K562 (cell line): Measurements from ENCODE around the gene TSEN34. TPM values are rescaled to one million over a fixed set of nuclear protein-coding genes. Genes with fewer than 3 reads are reported as not detected.

Experiments used
- CEBPG ChIP-seq, 3 experiments: fragments of 200-800 bp in 1 of 3; sonication (Bioruptor generic) in 1 of 3; sonication (generic) in 1 of 3; formaldehyde crosslinking in 1 of 3; IDR thresholded peaks in 2 of 3; conservative IDR thresholded peaks in 1 of 3; 2 replicates each; pipeline versions ENCODE4 v1.6.1 to v1.8.0; 2016 to 2022; ENCODE audit warnings: missing compliant biosample characterization in 2 of 3, missing genetic modification characterization in 2 of 3, mild to moderate bottlenecking in 1 of 3, missing genetic modification reagents in 1 of 3
- ELK1 ChIP-seq: sonication (generic); formaldehyde crosslinking; IDR thresholded peaks from 2 replicates; pipeline ENCODE4 v1.8.1; 2022; ENCODE audit warnings: missing genetic modification reagents
- EP300 ChIP-seq: IDR thresholded peaks from 2 replicates; pipeline ENCODE4 v1.6.1; 2012; ENCODE audit warnings: low read length, improper control_type of control experiment
- ETV6 ChIP-seq, 3 experiments: fragments of 150-350 bp in 1 of 3; sonication (generic) in 1 of 3; formaldehyde crosslinking in 1 of 3; IDR thresholded peaks; 2 replicates each; pipeline versions ENCODE4 v1.6.1 to v1.8.0; 2014 to 2022; ENCODE audit warnings: borderline replicate concordance in 2 of 3, low read depth in 2 of 3, antibody characterized with exemption in 1 of 3, low read length in 1 of 3, mild to moderate bottlenecking in 1 of 3, missing genetic modification reagents in 1 of 3
- HDAC6 ChIP-seq: IDR thresholded peaks from 2 replicates; pipeline ENCODE4 v1.6.1; 2012; ENCODE audit warnings: low read depth, mild to moderate bottlenecking, control low read depth, inconsistent platforms, low read length, moderate library complexity
- MAX ChIP-seq: sonication (generic); formaldehyde crosslinking; IDR thresholded peaks from 2 replicates; pipeline ENCODE4 v1.9.0; 2022; ENCODE audit warnings: mild to moderate bottlenecking, missing genetic modification reagents
- NCOA2 ChIP-seq, 2 experiments: fragments of 450-650 bp; IDR thresholded peaks; 2 replicates each; pipeline ENCODE4 v1.6.1; 2018; ENCODE audit warnings: mild to moderate bottlenecking in 2 of 2, moderate library complexity in 1 of 2; ENCODE audit not compliant: partially characterized antibody in 2 of 2
- NCOA6 ChIP-seq: fragments of 450-650 bp; IDR thresholded peaks from 2 replicates; pipeline ENCODE4 v1.6.1; 2017; ENCODE audit warnings: mild to moderate bottlenecking
- NR0B1 ChIP-seq: fragments of 450-650 bp; IDR thresholded peaks from one replicate; pipeline ENCODE4 v1.6.1; 2018; ENCODE audit warnings: mild to moderate bottlenecking, moderate library complexity; ENCODE audit not compliant: partially characterized antibody
- NR2F6 ChIP-seq: fragments of 450-650 bp; formaldehyde crosslinking; IDR thresholded peaks from 2 replicates; pipeline ENCODE4 v1.4.0; 2020; ENCODE audit warnings: mild to moderate bottlenecking
- POLR2AphosphoS2 ChIP-seq: IDR thresholded peaks from 2 replicates; pipeline ENCODE4 v1.6.1; 2012; ENCODE audit warnings: low read length, improper control_type of control experiment
- RERE ChIP-seq: sonication (generic); formaldehyde crosslinking; IDR thresholded peaks from 2 replicates; pipeline ENCODE4 v1.8.0; 2023; ENCODE audit warnings: missing genetic modification reagents, mild to moderate bottlenecking, borderline replicate concordance
- SAFB ChIP-seq: fragments of 200-400 bp; formaldehyde crosslinking; IDR thresholded peaks from 2 replicates; pipeline ENCODE4 v1.6.1; 2017; ENCODE audit warnings: low read depth, low read length, borderline replicate concordance
- SMARCB1 ChIP-seq: IDR thresholded peaks from 2 replicates; pipeline ENCODE4 v1.6.1; 2011; ENCODE audit warnings: improper control_type of control experiment, low read depth; ENCODE audit not compliant: insufficient read length
- ZNF445 ChIP-seq: fragments of 250-450 bp; sonication (Bioruptor Pico); IDR thresholded peaks from 2 replicates; pipeline ENCODE4 v1.4.0; 2020; ENCODE audit warnings: low read depth, mild to moderate bottlenecking, moderate library complexity
- ZNF449 ChIP-seq: fragments of 250-450 bp; sonication (Bioruptor Pico); IDR thresholded peaks from 2 replicates; pipeline ENCODE4 v1.8.0; 2022; ENCODE audit warnings: moderate library complexity, mild to moderate bottlenecking, inconsistent platforms
- ZNF57 ChIP-seq: fragments of 450-650 bp; formaldehyde crosslinking; IDR thresholded peaks from 2 replicates; pipeline ENCODE4 v1.4.0; 2020; ENCODE audit warnings: mild to moderate bottlenecking, moderate library complexity
- polyA plus RNA-seq, 8 experiments: library from polyadenylated mRNA; depleted of rRNA in 4 of 8; stranded (reverse) in 5 of 8; unstranded in 3 of 8; fragments of >200 nt; fragmentation: Nextera tagmentation in 2 of 8; fragmentation: Illumina TruSeq in 1 of 8; extraction: Ambion mirVana in 2 of 8; extraction: Trizol in 1 of 8; gene quantifications; 2 replicates each; pipeline versions ENCODE4 v1.2.1 to v1.2.3, GENCODE V29; 2011 to 2014; ENCODE audit warnings: inconsistent platforms in 1 of 8, missing spikeins in 1 of 8
- total RNA-seq, 7 experiments: library from RNA; depleted of rRNA in 6 of 7; stranded (reverse); fragments of >200 nt in 6 of 7; fragmentation: Illumina TruSeq in 2 of 7; extraction: Trizol in 2 of 7; gene quantifications; 2 replicates each; pipeline versions ENCODE4 v1.2.1 to v1.2.3, GENCODE V29; 2011 to 2021; ENCODE audit warnings: low replicate concordance in 1 of 7

The TSEN34 gene
- total and polyA plus RNA-seq, 9 of the 15 experiments (the other 6 are each of a cell fraction or from before 2014, with no cell fraction given), result 3.1 to 57.6 (median 29.5) TPM

- TF ChIP-seq RERE, result no peak
- TF ChIP-seq NCOA2 (IDR thresholded peaks at IDR 0.05; ENCODE audit: partially characterized antibody in 2 of 2), result no peak
- no peak for TF ChIP-seq SAFB
- TF ChIP-seq ELK1 (CRISPR knock-in tag), result no peak
- TF ChIP-seq ZNF449, result no peak
- peak; percentile 37; the same call in 1 of the 2 replicates for TF ChIP-seq MAX
- no peak for TF ChIP-seq ETV6 (IDR thresholded peaks at IDR 0.05; ENCODE audit: borderline replicate concordance in 1 of 2, low read depth in 2 of 2, low read length in 1 of 2)
- TF ChIP-seq ETV6 (CRISPR knock-in tag; IDR thresholded peaks at IDR 0.05; ENCODE audit: borderline replicate concordance), result no peak
- no peak for TF ChIP-seq SMARCB1
- no peak for TF ChIP-seq ZNF57 (CRISPR knock-in tag)
- TF ChIP-seq NR0B1, result no peak
- TF ChIP-seq POLR2AphosphoS2, result no peak
- no peak for TF ChIP-seq ZNF445
- no peak for TF ChIP-seq EP300
- no peak for TF ChIP-seq NCOA6
- 0 out of 2 replicates have a peak, but pooled peaks have one; percentile 23 for TF ChIP-seq CEBPG (CRISPR knock-in tag; IDR thresholded peaks at IDR 0.05)
- no peak for TF ChIP-seq CEBPG (tag; conservative IDR thresholded peaks at IDR 0.05 in 1 of 2, IDR thresholded peaks at IDR 0.05 in 1 of 2)
- TF ChIP-seq HDAC6, result no peak
- TF ChIP-seq NR2F6, result no peak
Observed at GRCh38 chr19:54189145-54189734, 1.9 kb upstream of the TSEN34 start, which contains the start of gene MBOAT7 (continued).
